PC-3 (cell line): ENCODE data around the gene CREBRF.

Source experiments
- CTCF ChIP-seq: fragments of 300-600 bp; sonication (generic); conservative IDR thresholded peaks from 2 replicates; pipeline ENCODE4 v1.5.1; 2017; ENCODE audit warnings: antibody characterized with exemption, low read depth, mild to moderate bottlenecking, low read length
- EZH2 ChIP-seq: fragments of 300-600 bp; sonication (generic); IDR thresholded peaks from one replicate; pipeline ENCODE4 v1.6.1; 2017; ENCODE audit warnings: antibody characterized with exemption, mild to moderate bottlenecking, low read length; ENCODE audit not compliant: unreplicated experiment

GRCh38 chr5:173039964-173040363, 16.2 kb upstream of the CREBRF start:
- TF ChIP-seq CTCF (no peak), EZH2 (no peak)
